Bronchial epithelial cell (primary cell): ENCODE results near the gene RBM25. TPM values are rescaled to one million over a fixed set of nuclear protein-coding genes. Genes with fewer than 3 reads are reported as not detected.
"Not testable (repeated sequence)": the region's sequence is repeated elsewhere in the genome, so short reads cannot be mapped to it uniquely, and the experiment has no call there.

Experiments
- DNase-seq: peaks from one replicate; pipeline ENCODE4 v3.0.0-alpha.2; 2010; ENCODE audit warnings: low read depth
- FAIRE-seq: peaks from 2 replicates; lab custom pipeline; 2011; peaks lifted over from hg19 to GRCh38; lab: Jason Lieb, UNC
- H3K27me3 ChIP-seq: 2 replicates; pipeline ENCODE4 v1.5.1; 2011; ENCODE audit warnings: low read length; ENCODE audit not compliant: control insufficient read depth, insufficient read depth
- H3K36me3 ChIP-seq: 2 replicates; pipeline ENCODE4 v1.5.1; 2011; ENCODE audit warnings: low read length; ENCODE audit not compliant: control insufficient read depth, insufficient read depth
- H3K4me3 ChIP-seq: 2 replicates; pipeline ENCODE4 v1.5.1; 2011; ENCODE audit warnings: mild to moderate bottlenecking, low read depth, low read length, control low read depth
- CTCF ChIP-seq: IDR thresholded peaks from 2 replicates; pipeline ENCODE4 v1.5.1; 2011; ENCODE audit warnings: mild to moderate bottlenecking, moderate library complexity, low read length, control low read depth, inconsistent platforms; ENCODE audit not compliant: insufficient read depth, severe bottlenecking
- total RNA-seq: library from RNA; depleted of rRNA; stranded (reverse); fragments of >200 nt; gene quantifications from 2 replicates; pipeline ENCODE4 v1.2.1, GENCODE V29; 2014

RBM25 gene
- 20.5 and 31.2 TPM in 2 replicates for total RNA-seq

DNA sequence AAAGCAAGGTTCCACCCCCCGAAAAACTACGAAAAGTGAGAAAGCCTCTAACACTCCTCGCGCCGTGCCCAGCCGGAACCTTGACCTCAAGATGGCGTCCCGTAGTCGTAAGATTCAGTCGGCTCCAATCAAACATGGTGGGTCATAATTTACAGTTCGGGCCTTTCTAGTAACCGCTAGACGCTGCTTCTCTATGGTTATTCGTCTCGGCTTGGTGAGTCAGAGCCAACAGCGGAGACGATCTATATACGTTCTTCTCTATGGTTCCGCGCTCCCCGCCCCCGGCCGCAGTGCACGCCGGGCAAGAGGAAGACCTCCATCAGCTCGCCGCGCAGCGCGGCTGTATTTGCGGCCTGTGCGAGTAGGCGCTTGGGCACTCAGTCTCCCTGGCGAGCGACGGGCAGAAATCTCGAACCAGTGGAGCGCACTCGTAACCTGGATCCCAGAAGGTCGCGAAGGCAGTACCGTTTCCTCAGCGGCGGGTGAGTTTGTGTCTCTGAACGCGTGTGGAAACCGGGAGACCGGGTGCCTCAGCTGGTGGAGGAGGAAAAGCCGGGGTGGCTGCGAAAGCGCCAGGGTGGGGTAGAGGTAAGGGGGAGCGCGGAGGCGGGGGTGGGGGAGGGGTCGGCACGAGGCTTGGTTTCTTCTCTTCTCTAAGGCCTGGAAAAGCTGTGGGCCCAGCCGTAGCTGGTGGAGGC, at the start of gene RBM25:
TSS of gene RBM25 (plus strand) at position 311 of the 698 bp plus-strand sequence. CDS start 13,108 bp downstream, outside the sequence.
- peak; percentile 40 for FAIRE-seq
- DNase-seq: peak; percentile 97
- peak within 1 kb of the TSS; percentile 97 for H3K4me3 ChIP-seq
- peak; percentile 1 for TF ChIP-seq CTCF
- H3K36me3 ChIP-seq: peaks cover 2% of the 10 kb centered on the region
- H3K27me3 ChIP-seq: no peaks in the 10 kb centered on the region

DNA sequence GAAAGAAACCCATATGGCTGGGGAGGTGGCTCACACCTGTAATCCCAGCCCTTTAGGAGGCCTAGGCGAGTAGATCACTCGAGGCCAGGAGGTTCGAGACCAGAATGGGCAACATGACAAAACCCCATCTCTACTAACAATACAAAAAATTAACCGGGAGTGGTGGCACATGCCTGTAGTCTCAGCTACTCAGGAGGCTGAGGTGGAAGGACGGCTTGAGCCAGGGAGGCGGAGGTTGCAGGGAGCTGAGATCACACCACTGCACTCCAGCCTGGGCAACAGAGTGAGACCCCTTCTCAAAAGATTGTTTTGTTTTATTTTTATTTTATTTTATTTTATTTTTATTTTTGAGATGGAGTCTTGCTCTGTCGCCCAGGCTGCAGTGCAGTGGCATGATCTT, 47.1 kb upstream of the RBM25 start:
- DNase-seq, FAIRE-seq: not testable (repeated sequence)

GRCh38 chr14:73014105-73014504, 44.2 kb upstream of the RBM25 start:
- no peak for TF ChIP-seq CTCF
- H3K36me3 ChIP-seq: peaks cover 1% of the 10 kb centered on the region
- no peaks in the 10 kb centered on the region for H3K27me3 ChIP-seq
- no peak for DNase-seq
- no peak overlapping the region for H3K4me3 ChIP-seq
- no peak for FAIRE-seq

More for the DNA sequence above, 47.1 kb upstream of the RBM25 start:
- not testable (repeated sequence) for H3K36me3 ChIP-seq, H3K27me3 ChIP-seq, H3K4me3 ChIP-seq

GRCh38 chr14:73015552-73015951, 42.8 kb upstream of the RBM25 start:
- H3K4me3 ChIP-seq, FAIRE-seq, DNase-seq, H3K36me3 ChIP-seq, H3K27me3 ChIP-seq: not testable (repeated sequence)

- not testable (repeated sequence) for H3K4me3 ChIP-seq, FAIRE-seq, H3K36me3 ChIP-seq, H3K27me3 ChIP-seq
- DNase-seq: peak; percentile 71
Observed at GRCh38 chr14:73016011-73016410, 42.3 kb upstream of the RBM25 start.

GRCh38 chr14:73022051-73022450, 36.3 kb upstream of the RBM25 start:
- Histone ChIP-seq H3K4me3 (no peak overlapping the region), H3K36me3 (peaks cover 9% of the 10 kb centered on the region), H3K27me3 (no peaks in the 10 kb centered on the region)
- DNase-seq (no peak), FAIRE-seq (no peak)
- no peak for TF ChIP-seq CTCF

DNA sequence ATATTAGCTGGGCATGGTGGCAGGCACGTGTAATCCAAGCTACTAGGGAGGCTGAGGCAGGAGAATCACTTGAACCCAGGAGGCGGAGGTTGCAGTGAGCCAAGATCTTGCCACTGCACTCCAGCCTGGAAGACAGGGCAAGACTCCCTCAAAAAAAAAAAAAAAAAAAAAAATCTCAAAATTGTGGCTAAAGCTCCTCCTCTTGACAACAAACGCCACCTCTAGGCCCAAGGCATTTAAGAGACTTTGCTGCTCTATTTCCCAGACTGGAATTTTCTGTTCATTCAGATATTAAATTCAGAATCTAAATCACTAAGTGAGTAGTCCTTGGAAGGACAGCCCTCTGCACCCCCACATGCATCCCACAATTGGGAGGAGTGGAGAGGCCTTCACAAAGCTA, 32.8 kb upstream of the RBM25 start:
- Histone ChIP-seq H3K4me3 (no peak overlapping the region), H3K27me3 (no peaks in the 10 kb centered on the region), H3K36me3 (peaks cover 8% of the 10 kb centered on the region)
- DNase-seq (no peak), FAIRE-seq (no peak)
- TF ChIP-seq CTCF: no peak
